Loucy (cell line): ENCODE data around the gene SPATA20.

Experiments
- CTCF ChIP-seq: fragments of 200-600 bp; sonication (generic); conservative IDR thresholded peaks from 2 replicates; pipeline ENCODE4 v1.5.1; 2014; ENCODE audit warnings: mild to moderate bottlenecking, antibody characterized with exemption, low read length
- EZH2phosphoT487 ChIP-seq: fragments of 200-600 bp; IDR thresholded peaks from 2 replicates; pipeline ENCODE4 v1.6.1; 2018; ENCODE audit warnings: antibody characterized with exemption, mild to moderate bottlenecking, moderate library complexity, borderline replicate concordance

- TF ChIP-seq CTCF: no peak
- no peak for TF ChIP-seq EZH2phosphoT487
These were observed 46.3 kb downstream of the SPATA20 start for GRCh38 chr17:50593321-50593720.
